Loucy (cell line): ENCODE results near the gene PODXL.

Experiments used
- H2AFZ ChIP-seq: fragments of 200-600 bp; sonication (generic); 2 replicates; pipeline ENCODE4 v1.6.0; 2016; ENCODE audit warnings: antibody characterized with exemption, mild to moderate bottlenecking, low read length, moderate library complexity
- H3F3A ChIP-seq: fragments of 200-600 bp; 2 replicates; pipeline ENCODE4 v1.6.0; 2016; ENCODE audit warnings: antibody characterized with exemption, low read depth, mild to moderate bottlenecking
- H3K27me3 ChIP-seq: fragments of 200-600 bp; sonication (generic); 2 replicates; pipeline ENCODE4 v1.6.1; 2014; ENCODE audit warnings: low read length, mild to moderate bottlenecking; ENCODE audit not compliant: insufficient read depth, poor library complexity, severe bottlenecking
- H3K36me3 ChIP-seq: fragments of 200-600 bp; sonication (generic); 2 replicates; pipeline ENCODE4 v1.6.1; 2016; ENCODE audit warnings: low read length; ENCODE audit not compliant: insufficient read depth
- H3K4me1 ChIP-seq: fragments of 200-600 bp; sonication (generic); 2 replicates; pipeline ENCODE4 v1.5.1; 2014; ENCODE audit warnings: low read length, mild to moderate bottlenecking; ENCODE audit not compliant: insufficient read depth, poor library complexity, severe bottlenecking
- H3K4me2 ChIP-seq: fragments of 200-600 bp; sonication (generic); 2 replicates; pipeline ENCODE4 v1.6.0; 2014; ENCODE audit warnings: antibody characterized with exemption, low read length, low read depth, mild to moderate bottlenecking; ENCODE audit not compliant: poor library complexity, severe bottlenecking
- H3K4me3 ChIP-seq: fragments of 200-600 bp; sonication (generic); 2 replicates; pipeline ENCODE4 v1.5.1; 2014; ENCODE audit warnings: low read length, mild to moderate bottlenecking, mixed read lengths; ENCODE audit not compliant: poor library complexity, severe bottlenecking
- H3K79me2 ChIP-seq: fragments of 200-600 bp; sonication (generic); 2 replicates; pipeline ENCODE4 v1.6.1; 2014; ENCODE audit warnings: low read length; ENCODE audit not compliant: insufficient read depth
- H3K9ac ChIP-seq: fragments of 200-600 bp; sonication (generic); 2 replicates; pipeline ENCODE4 v1.6.0; 2014; ENCODE audit warnings: mild to moderate bottlenecking, low read depth, low read length, moderate library complexity; ENCODE audit not compliant: poor library complexity, severe bottlenecking
- H3K9me2 ChIP-seq: fragments of 200-600 bp; sonication (generic); replicated peaks from 2 replicates; pipeline ENCODE4 v1.6.1; 2016; ENCODE audit warnings: low read depth, low read length, mixed read lengths
- H3K9me3 ChIP-seq: fragments of 200-600 bp; sonication (generic); 2 replicates; pipeline ENCODE4 v1.6.1; 2014; ENCODE audit warnings: mild to moderate bottlenecking, antibody characterized with exemption, low read length, low read depth; ENCODE audit not compliant: insufficient read depth
- H4K20me1 ChIP-seq: fragments of 200-600 bp; sonication (generic); 2 replicates; pipeline ENCODE4 v1.6.0; 2014; ENCODE audit warnings: antibody characterized with exemption, low read length, mild to moderate bottlenecking; ENCODE audit not compliant: insufficient read depth, poor library complexity, severe bottlenecking
- CTCF ChIP-seq: fragments of 200-600 bp; sonication (generic); conservative IDR thresholded peaks from 2 replicates; pipeline ENCODE4 v1.5.1; 2014; ENCODE audit warnings: mild to moderate bottlenecking, antibody characterized with exemption, low read length
- EZH2phosphoT487 ChIP-seq: fragments of 200-600 bp; IDR thresholded peaks from 2 replicates; pipeline ENCODE4 v1.6.1; 2018; ENCODE audit warnings: antibody characterized with exemption, mild to moderate bottlenecking, moderate library complexity, borderline replicate concordance

The PODXL gene

DNA sequence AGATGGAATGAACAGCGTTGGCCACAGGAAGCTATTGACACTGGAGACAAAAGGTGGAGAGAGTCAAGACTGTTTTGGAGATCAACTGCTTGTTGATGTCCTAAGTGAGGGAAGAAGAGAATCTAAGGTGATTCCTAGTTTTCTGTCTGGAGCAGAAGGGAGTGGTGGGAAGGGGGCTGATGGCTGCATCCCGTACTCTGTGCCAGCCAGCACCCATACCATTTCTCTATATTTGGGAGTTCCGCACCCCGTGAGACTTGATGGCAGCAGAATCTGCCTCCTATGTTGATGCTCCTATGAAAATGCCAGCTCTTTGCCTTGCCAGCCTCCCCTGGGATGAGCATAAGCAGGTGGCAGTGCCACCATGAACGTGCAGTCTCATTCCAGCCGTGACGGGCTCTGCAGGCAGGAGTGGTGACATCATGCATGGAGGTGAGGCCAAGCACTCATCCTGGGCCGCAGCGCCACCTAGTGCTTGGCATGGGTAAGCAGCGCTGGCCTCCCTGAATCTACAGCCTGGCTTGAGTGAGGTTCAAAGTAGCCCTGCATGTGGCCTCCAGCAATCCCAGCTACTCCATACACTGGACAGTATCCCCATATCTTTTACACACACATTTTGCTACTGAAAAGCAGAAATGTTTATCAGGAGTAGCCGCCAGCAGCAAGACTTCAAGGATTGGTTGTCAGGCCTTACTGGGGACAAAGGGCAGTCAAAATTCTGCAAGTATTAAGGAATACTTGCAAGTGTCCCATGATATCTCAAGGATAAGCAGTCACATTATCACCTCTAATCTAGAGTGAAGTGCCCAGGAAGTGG is 43.0 kb downstream of the PODXL start:
- H3K9me2 ChIP-seq, result no peaks in the 10 kb centered on the region
- H3K9me3 ChIP-seq, result no peaks in the 10 kb centered on the region
- H3K4me3 ChIP-seq, result peak overlapping the region; percentile 17
- peak overlapping the region; percentile 49 for H3K4me2 ChIP-seq
- no peaks in the 10 kb centered on the region for H3K4me1 ChIP-seq
- TF ChIP-seq CTCF (peak; percentile 94), EZH2phosphoT487 (no peak)
- peak overlapping the region; percentile 75; the same call in 1 of the 2 replicates for H2AFZ ChIP-seq
- no peaks in the 10 kb centered on the region for H3F3A ChIP-seq
- no peaks in the 10 kb centered on the region for H3K27me3 ChIP-seq
- no peak overlapping the region for H3K9ac ChIP-seq
- no peaks in the 10 kb centered on the region for H4K20me1 ChIP-seq
- no peaks in the 10 kb centered on the region for H3K36me3 ChIP-seq
- no peaks in the 10 kb centered on the region for H3K79me2 ChIP-seq

DNA sequence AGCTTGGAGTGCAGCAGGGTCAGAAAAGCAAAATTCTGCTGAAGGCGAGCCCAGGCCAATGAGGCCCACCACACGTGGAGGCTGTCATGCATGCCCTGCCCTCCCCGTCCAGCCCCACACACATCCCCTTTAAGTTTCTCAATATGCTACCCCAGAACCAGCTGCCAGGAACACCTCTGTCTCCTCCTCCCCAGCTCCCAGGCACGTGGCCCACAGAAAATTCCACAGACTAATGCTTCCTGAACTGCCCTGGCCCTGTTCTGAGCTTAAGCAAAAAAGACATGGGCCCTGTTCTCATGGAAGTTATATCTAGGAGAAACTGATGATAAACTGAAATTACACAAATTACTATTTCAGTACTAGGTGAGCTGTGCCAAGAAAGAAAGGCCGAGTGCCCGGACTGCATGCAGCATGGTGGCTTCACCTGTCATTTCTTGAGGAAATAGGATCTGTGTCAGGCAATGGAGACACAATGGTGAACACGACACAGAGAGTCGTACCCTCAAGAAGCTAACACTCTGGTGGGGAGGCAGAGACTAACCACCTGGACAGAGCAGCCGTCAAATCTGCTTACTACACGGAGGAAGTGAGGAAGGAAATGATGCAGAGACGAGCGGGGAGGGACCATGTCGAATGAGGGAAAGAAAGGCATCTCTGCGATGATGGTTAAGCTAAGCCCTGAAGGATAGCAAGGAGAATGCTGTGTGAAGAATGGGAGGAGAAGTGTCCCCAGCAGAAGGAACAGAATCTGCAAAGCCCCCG is 44.5 kb downstream of the PODXL start:
- H3K27me3 ChIP-seq, result no peaks in the 10 kb centered on the region
- H3K4me1 ChIP-seq, result no peaks in the 10 kb centered on the region
- no peak for TF ChIP-seq CTCF
- no peak for TF ChIP-seq EZH2phosphoT487
- H3K79me2 ChIP-seq, result no peaks in the 10 kb centered on the region
- H3F3A ChIP-seq, result no peaks in the 10 kb centered on the region
- H3K9ac ChIP-seq, result no peak overlapping the region
- H3K9me3 ChIP-seq, result no peaks in the 10 kb centered on the region
- H4K20me1 ChIP-seq, result no peaks in the 10 kb centered on the region
- no peak overlapping the region for H3K4me2 ChIP-seq
- H3K9me2 ChIP-seq, result no peaks in the 10 kb centered on the region
- H3K36me3 ChIP-seq, result no peaks in the 10 kb centered on the region
- no peak overlapping the region for H3K4me3 ChIP-seq
- no peak overlapping the region for H2AFZ ChIP-seq

DNA sequence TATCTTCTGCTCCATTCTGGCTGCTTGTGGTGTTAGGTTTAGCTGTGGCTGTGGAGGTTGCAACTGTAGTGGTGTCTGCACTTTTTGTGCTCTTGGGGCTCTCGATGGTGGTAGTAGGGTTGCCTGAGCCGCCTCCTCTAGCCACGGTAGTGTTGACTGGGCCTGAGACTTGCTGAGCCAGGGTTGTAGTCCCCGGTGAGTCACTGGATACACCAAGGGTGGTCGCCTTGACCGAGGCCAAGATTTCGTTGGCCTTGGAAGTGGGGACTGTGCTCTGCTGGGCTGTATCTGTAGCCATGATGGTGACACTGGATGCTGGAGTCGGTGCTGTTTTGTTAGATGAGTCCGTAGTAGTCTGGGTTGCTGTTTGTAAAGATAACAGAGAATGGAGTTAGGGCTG is 45.4 kb downstream of the PODXL start:
- Histone ChIP-seq H3K4me1 (no peaks in the 10 kb centered on the region), H3K4me2 (no peak overlapping the region), H3K79me2 (no peaks in the 10 kb centered on the region), H3K27me3 (no peaks in the 10 kb centered on the region), H3K9me3 (no peaks in the 10 kb centered on the region), H4K20me1 (no peaks in the 10 kb centered on the region), H3K9me2 (no peaks in the 10 kb centered on the region), H3K9ac (no peak overlapping the region), H3K4me3 (no peak overlapping the region), H3F3A (no peaks in the 10 kb centered on the region), H2AFZ (no peak overlapping the region), H3K36me3 (no peaks in the 10 kb centered on the region)
- no peak for TF ChIP-seq CTCF
- TF ChIP-seq EZH2phosphoT487, result no peak
